Stimulated activated CD4-positive, alpha-beta T cell treated with anti-CD3 and anti-CD28 coated beads, Interleukin-1b, Interleukin-23, amount 100 ng/mL, for 4 hours (primary cell): ENCODE results near the gene SLC14A1.
"Not testable (repeated sequence)": the region's sequence is repeated elsewhere in the genome, so short reads cannot be mapped to it uniquely, and the experiment has no call there.

Experiments
- DNase-seq, 2 donors: peaks; one replicate each; pipeline ENCODE4 v3.0.0-alpha.2; 2020; ENCODE audit warnings: low read depth in 2 of 2

The SLC14A1 gene

DNA sequence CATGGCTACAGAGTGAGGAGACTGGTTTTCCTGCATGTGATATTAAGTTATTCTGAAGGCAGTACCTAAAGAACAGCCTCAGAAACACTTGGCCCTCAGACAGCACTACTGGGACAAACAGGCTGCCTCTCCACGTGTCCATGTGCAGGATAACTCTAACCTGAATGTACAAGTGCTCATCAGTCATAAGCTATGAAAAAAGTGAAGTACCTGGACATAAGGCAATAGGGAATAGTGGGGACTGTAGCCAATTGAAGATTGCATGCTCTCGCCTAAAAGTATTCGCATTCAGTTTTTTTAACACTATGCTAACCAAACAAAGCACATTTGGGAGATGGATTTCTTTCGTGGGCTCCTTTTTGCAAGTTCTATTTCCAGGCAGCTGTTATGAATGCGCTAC is 33.0 kb downstream of the SLC14A1 start:
- DNase-seq, result no peak

DNA sequence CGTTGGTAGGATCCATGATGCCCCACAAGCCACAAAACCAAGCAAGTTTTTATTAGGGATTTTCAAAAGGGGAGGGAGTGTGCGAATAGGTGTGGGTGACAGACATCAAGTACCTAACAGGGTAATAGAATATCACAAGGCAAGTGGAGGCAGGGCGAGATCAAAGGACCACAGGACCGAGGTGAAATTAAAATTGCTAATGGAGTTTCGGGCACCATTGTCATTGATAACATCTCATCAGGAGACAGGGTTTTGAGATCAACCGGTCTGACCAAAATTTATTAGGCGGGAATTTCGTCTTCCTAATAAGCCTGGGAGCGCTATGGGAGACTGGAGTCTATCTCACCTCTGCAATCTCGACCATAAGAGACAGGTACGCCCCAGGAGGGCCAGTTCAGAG is 33.7 kb downstream of the SLC14A1 start:
- DNase-seq, result not testable (repeated sequence)

DNA sequence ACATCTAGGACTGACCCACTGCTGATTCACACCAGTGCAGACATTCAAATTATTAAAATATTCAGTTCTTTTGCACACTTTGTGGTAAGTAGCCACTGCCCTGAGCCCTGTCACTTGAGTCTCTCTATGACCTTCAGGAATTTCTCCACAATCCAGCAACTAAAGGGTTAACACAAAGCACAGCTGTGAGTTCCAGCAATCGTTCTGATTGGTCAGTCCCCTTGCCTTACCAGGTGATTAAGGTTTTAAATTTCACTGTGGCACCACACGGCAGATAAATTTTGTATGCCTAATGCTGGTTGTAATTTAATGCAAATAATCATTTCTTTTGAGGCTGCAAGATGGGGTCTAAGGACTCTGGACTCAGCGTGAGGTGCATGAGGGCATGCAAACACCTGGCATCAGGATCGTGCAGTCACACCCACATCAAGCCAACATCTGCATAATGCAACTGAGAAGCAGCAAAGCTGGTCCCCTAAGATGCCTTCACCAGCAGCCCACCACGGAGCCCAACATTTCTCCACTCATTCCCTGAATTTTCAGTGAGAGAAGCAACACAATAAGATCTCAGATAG is 36.6 kb downstream of the SLC14A1 start:
- no peak for DNase-seq

DNA sequence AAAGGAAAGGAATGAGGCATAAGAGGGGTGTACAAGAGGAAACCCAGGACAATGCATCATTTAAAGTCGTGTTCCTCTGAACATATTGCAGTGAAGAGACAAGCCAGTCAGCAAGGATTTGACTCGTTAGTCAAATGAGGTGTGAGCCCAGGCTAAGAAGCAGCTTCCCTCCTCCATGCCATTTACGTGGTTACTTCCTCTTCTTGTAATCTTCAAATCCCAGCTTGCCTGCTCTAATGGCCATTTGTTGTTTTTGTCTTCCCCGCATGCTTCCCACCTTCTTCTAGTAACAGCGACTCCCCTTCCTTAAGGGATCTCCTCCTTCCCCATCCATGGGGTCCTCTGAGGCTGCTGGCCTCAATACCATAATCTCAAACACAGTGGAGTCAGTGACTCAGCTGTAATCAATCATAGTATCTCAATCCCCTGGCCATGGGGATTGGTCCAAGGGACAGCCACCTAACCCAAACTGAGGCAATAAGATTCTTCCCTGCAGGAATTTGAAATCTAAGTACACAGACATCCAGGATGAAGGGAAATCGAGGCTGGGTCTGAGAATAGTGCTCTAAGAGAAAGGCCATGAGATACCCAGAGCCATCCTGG is 37.6 kb downstream of the SLC14A1 start:
- DNase-seq, result no peak

DNA sequence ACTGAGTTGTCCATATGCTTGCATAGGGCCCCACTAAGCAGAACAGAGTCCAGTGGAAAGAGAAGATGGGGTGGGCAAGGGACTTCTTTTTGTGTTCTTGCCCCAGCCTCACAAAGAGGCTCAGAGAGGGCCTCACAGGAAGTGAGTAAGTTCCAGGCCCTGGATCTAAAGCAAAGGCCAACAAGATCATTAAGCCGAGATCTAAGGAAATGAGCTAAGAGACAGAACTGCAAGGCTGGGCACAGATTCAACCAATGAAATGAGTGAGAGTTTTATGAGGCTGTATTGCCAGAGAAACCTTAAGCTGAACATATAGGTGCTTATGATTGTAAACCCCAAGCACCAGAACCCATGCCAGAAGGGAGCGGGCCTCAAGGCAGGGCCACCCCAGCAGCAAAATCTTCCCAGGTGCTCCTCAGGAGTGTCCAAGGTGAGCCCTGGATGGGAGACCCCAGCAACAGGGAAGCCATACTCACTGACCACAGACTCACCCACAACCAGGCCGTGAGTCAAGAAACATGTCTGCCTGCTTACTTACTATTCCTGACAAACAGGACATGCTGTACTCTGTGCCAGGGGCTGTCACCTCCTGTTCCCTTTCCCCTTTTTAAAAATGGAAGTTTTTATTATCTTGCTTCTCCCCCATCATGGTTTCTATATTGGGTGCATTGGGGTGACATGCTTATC is 40.2 kb downstream of the SLC14A1 start:
- DNase-seq, result no peak

DNA sequence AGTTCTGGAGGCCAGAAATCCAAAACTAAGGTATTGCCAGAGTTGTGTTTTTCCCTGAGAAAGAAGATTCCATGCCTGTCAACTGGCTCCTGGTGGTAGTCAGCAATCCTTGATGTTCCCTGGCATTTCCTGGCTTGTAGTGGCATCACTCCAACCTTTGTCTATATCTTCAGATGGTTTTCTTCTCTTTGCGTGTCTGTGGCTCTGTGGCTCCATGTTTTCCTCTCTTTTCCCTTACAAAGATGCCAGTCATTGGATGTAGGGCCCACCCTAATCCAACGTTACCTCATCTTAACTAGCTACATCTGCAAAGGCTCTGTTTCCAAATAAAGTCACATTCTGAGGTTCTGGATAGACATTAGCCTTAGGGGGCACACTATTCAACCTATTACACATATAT is 41.8 kb downstream of the SLC14A1 start:
- DNase-seq, result no peak

DNA sequence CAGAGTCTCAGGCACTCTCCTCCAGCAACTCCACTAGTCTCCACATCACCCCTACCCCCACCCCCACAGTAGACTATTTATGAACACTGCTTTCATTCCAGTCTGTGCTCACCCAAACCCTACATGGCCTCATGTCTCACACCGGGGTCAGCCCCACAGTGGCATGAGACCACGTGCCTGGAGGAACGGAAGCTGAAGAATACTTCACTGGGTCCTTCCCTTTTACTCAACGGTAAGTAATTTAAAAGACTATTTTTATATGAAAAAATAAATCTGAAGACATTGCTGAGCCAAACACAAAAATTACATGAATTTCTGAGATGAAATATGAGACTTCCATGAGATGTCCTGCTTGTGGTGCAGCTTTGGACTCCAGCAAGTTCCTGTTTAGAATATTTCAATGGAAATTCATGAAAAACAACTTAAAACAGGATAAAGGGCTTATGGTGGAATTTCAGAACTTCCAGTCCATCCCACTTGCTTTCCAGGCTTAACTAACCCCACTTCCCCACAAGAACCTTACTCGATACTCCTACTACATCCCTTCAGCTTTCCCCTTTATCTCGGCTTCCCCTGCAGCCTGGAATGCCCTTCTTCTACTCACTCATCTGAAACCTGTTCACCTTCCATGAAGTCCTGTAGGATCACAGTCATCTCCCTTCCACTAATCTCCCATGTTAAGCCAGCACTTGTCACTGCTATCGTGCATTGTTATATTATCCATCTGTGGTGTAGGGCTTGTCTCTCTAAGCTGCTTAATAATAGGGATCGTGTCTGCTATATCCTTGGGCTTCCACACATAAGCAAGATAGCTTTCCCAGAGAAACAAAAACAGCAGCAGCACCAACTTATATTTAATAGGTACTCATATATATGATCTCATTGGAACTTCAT is 47.9 kb downstream of the SLC14A1 start:
- DNase-seq, result no peak

DNA sequence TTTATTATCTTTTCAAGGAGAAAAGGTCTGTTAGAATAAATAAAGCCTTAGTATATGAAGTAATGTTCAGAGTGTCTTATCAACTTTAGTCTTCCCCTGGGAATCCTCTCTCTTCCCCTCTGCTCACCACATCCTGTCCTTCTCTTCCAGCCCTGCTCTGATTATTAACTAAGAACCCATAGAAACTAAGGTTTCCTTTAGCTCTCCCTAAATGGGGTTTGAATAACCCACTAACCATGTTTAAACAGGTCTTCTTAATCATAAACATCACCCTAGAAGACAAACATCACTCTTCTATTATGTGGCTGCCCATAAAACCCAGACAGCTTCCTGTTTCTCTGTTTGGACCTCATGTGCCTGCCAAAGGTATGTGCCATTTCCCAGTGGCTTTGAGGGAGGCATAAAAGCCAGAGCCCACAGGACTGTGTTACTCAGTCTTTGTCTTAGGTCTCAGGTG is 50.1 kb downstream of the SLC14A1 start:
- no peak for DNase-seq

DNA sequence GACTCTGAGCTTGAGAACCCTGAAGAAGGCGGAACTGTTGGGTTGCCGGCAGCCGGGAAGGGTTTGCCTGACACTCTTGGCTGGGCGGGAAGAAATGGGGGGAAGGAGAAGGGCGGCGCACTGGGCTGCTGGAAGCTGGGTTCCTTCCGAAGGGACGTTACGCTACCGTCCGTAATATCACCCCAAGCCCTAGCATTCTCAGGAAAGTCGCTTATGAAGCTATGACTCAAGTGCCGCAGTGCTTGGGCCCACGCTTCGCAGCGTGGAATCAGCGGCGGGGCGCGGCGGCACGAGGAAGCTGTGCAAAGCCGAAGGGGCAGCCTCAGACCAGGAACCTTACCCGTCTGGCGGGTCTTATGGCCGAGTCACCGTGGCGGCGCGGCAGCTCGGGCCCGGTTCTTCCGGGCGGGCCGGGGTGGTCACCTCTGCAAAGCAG is 51.3 kb downstream of the SLC14A1 start:
- peak; percentile 27 to 63 for DNase-seq

DNA sequence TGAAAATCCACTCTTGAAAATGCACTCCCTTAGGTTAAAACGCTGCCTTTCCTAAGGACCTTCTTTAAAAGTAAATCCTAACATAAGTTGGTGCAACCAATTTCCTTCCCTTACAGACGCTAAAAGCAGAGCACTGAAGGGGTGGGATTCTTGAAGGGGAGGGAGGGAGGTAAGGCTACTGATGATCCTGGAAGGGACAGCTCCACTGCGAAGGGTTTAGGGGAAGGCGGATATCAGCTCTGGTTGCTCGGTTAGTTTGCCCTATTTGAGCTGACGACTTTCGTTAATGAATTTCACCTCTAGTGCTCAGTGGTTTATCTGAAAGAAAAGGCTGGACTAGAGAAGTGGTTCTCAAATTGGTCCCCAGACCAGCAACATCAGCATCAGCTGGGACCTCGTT is 51.8 kb downstream of the SLC14A1 start:
- DNase-seq, result no peak

DNA sequence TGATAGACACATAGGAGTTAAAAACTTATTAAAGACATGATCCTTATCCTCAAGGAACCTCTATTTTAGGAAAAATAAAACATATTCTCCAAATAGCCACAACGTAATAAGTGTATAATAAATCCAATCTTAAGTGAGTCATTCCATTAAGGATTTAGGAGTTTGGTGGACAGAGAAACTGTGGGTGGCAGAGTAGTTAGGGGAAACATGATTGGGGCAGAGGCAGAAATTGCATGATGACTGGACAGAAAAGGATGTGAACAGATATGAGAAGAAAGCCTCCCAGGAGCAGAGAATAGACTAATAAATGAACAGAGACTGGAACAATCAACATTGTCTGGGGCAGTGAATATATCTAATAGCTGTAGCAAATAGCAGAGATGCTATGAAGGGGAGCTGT is 53.4 kb downstream of the SLC14A1 start:
- DNase-seq, result no peak

DNA sequence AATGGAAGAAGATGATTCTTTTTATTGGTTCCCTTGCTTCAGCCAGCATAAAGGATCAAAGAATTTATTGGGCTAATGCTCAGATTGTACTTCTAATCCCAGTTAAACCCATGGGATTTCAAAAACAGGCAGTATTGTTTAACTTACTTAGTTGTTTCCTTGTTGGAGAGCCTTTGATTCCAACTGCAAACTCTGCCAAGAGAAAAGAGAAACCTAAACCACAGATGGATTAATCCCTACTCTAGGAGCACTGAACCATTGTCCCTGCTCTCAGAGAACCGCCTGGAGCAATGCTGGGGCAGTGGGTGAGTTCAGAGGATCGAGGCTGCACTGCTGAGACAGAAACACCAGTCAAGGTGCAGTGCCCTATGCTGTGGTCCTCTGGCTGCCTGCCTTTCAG is 56.6 kb downstream of the SLC14A1 start:
- no peak for DNase-seq

DNA sequence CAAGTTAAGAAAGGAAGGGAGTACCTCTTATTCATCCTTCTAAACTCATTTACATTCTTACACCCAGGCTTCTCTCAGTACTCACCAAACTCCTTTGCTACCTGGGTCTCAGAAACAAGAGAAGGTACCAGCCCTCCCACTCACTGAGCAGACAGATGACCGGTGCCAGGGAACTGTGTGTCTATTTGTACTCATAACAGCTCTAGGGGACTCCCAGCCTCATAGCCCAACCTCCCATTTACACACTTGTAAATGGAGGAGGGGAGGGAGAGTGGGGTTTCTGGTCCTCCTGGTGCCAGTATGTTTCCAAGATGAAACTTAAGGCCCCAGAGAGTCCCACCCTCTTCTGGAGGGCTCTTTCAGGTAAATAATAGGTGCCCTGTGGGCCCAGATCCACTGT is 58.7 kb downstream of the SLC14A1 start:
- DNase-seq, result no peak

DNA sequence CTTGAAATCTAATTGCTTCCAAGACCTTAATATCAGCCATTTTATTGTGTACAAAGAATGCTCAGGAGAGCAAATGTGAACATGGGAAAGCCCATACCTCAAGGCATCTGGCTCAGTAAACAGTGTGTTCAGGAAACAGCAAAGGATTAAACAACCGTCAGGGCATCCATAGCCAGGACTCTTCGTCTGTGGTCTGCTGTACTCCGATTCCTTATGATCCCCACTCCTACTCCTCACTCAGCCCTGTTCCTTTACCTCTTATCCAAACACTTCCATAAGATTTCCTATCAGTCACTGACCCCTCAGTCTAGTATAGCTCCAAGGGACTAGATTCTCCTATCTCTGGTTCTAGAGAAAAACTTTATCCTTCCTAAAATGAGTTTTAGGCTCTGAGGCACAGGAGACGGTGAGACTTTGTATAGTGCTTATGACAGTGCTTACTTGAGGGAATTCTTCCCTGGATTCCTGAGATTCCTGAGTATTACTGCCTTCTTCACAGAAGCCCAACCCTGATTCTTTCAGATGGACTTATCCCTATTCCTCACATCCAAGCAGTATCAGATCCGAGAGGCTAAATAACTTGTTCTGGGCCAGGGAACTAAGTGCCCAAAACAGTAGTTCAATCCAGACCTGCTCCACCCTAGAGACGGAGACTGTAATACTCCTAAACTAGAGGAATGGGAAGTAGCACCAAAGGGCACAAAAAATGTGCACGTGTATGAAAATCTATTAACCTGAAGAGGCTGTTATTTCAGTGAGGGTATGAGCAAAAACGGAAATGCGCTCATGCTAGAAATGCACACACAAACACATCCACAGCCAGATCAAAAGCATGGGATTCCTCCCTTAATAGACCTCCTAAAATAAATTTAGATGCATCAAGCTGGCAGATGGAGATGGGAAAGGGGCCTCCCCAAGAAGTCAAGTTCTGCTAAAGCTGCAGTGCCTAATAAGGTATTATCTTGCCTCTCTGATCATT is 59.4 kb downstream of the SLC14A1 start:
- no peak for DNase-seq

DNA sequence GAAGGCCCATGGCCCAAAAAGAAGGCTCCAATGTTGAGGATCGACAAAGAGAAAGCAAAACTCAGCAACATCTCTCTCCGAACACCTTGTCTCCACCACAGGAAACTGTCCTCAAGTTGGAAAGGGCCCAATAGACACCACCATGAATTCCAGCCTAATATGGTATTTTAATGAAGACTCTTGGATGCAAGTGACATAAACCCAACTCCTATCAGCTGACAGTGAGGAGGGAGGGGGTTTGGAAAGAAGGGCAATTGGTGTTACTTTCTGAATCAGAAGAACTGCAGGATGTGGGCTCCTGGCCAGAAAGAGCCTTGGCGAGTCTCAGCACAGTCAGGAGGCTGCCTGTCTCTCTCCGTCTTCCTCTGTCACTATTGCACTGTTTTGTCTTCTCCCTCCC is 61.2 kb downstream of the SLC14A1 start:
- DNase-seq, result no peak

DNA sequence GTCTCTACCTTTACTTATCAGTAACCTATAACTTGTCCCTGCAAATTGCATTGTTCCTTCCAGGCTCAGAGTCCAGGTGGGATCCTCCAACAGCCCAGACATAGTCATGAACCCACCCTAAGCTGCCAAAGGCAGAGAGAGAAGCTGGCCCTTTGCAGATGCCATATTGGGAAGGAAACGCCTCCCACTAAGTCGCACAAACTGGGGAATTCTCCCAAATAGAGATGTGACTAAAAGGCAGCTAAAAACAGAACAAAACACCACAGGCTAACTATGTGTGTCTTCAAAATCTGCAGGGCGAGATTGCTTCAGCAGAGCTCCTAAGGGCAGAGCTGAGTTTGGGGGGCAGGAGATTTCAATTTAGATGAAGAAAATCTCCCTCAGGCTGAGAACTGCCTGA is 63.0 kb downstream of the SLC14A1 start:
- no peak for DNase-seq

DNA sequence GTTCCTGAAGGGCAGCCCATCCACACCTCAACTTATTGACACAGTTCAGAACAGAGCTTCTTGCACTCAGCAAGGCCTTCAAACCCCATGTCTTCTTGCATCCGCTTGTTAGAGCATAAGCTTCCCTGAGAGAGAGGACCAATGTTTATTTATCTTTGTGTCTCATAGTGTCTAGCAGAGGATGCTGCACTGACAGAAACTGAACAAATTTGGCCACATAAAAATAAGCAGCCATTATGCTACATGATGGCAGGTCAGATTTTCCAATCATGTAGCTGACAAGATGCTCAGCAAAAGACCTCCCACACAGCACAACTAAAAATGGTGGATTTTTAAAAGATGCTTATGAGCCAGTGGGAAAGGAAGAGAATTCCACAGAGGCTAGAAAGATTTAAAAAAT is 63.4 kb downstream of the SLC14A1 start:
- DNase-seq, result no peak

DNA sequence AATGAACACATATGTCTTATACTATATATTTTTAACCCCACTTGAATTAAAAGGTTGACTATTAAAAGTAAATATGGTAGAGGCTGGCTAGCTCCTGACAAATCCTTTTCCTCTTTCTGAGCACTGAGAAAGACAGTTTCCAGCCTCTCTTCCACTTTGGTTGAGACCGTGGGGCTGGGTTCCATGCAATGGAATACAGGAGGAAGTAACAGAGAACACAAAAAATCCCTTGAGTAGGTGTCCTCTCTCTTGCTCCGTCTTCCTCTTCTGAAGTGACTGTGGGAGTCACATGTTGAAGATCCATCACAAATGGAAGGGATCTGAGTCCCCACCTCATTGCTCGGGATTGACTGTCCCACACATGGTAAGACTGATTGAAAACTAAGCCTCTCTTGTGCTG is 64.9 kb downstream of the SLC14A1 start:
- no peak for DNase-seq

DNA sequence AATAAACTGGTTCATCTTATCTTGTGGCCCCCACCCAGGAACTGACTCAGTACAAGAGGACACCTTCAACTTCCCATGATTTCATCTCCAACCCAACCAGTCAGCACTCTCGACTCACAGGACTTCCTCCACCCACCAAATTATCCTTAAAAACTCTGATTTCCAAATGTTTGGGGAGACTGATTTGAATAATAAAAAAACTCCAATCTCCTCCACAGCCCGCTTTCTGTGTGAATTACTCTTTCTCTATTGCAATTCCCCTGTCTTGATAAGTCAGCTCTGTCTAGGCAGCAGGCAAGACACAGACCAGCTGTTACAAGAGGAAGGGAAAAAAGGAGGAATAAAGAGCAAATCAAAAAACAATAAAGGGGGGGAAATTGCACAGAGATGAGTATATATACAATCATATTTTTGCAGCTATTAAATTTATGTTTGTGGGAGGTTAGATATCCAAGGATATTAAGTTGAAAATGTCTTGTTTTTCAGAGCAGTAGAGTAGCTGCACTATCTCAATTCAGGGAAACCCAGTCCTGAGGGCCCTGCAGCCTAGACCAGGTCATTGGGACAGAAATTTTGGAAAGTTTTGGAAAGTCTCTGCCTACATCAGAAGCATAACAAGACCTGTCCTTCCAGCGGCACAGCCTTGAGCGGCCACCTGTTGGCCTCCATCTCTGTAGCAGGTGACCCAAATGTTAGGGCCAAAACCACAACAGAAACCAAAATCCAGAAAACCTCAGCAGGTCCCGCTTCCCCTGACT is 68.7 kb downstream of the SLC14A1 start:
- DNase-seq, result no peak

DNA sequence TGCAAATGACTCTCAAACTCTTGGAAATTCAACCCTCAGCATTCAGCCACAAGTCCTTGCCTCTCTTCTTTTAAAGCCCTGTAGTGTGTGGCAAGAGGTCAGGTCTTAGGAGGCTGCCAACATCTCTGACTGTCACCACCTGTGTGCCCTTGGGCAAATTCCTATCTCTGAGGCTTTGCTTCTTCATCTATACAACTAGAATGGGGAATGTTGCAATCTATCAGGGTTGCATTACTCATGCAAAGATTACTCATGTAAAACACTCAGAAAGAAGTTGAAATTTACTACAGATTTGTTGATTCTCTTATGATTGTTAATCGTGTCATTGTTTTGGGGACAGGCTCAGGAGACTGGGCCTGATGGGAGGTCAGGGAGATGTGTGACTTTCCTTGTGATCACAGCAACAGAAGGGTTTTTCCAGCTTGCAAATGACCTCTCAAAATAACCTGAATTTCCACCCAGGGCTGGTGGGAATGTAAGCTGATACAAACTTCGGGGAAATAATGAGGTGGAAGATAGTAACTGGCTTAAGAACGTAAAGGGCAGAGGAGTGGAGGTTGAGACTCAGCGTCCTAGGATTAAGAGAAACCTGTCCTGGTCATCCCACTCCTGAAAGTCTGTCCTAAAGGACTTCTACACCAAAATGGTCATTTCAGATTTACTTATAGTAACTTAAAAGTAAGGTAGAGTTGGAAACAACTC is 69.4 kb downstream of the SLC14A1 start:
- DNase-seq, result no peak
